Measurements from ENCODE around the gene GPR3. TPM values are rescaled to one million over a fixed set of nuclear protein-coding genes. Genes with fewer than 3 reads are reported as not detected.

The GPR3 gene
- total and polyA plus RNA-seq, 11 donors = 0.11 to 3.7 (median 0.53) TPM; not detected in 1

GRCh38 chr1:27414091-27414490 lies 21.7 kb downstream of the GPR3 start:
- no peak overlapping the region for H3K4me3 ChIP-seq
- no peak for ATAC-seq
- WGBS, 4 donors = 89 to 93% (median 90%) methylated on average over 1 of the region's 1 CpG

GRCh38 chr1:27416387-27417111 lies 24.1 kb downstream of the GPR3 start:
- no peaks in the 10 kb centered on the region for H3K9me3 ChIP-seq
- ATAC-seq = peak in 3 of 4 donors; percentile 35 to 50 (median 40)
- DNase-seq = peak in 1 of 5 donors; percentile 47
- intact Hi-C loops (cut with DNase I) = loop anchor here in 4 of 10 donors (5.0 kb wide), 3 partner anchors 71 to 191 kb away; partner anchors contain the start of gene AHDC1 (in 1 of the 4)
- TF ChIP-seq POLR2A (IDR thresholded peaks at IDR 0.05) = no peak
- peak; percentile 51 to 73 (median 66) for TF ChIP-seq CTCF (IDR thresholded peaks at IDR 0.05)
- H3K4me1 ChIP-seq = peaks cover 3 to 67% (median 56%) of the 10 kb centered on the region in 12 donors
- no peak overlapping the region for H3K4me3 ChIP-seq
- no peaks in the 10 kb centered on the region for H3K27me3 ChIP-seq
- H3K36me3 ChIP-seq = peaks cover 0 to 82% (median 73%) of the 10 kb centered on the region in 9 donors
- H3K27ac ChIP-seq = peak overlapping the region in 7 of 12 donors; percentile 20 to 86 (median 75)
- 60 to 71% (median 69%) methylated on average over 3 of the region's 3 CpGs for WGBS, 4 donors

More at GRCh38 chr1:27414091-27414490, 21.7 kb downstream of the GPR3 start:
- H3K9me3 ChIP-seq = no peaks in the 10 kb centered on the region
- no peaks in the 10 kb centered on the region for H3K27me3 ChIP-seq
- TF ChIP-seq POLR2A (IDR thresholded peaks at IDR 0.05) (no peak), CTCF (IDR thresholded peaks at IDR 0.05) (no peak)
- H3K4me1 ChIP-seq = peaks cover 3 to 55% (median 41%) of the 10 kb centered on the region in 12 donors
- peaks cover 0 to 100% (median 98%) of the 10 kb centered on the region in 9 donors for H3K36me3 ChIP-seq
- peak overlapping the region in 4 of 12 donors; percentile 11 to 64 (median 26) for H3K27ac ChIP-seq
- no peak for DNase-seq
- intact Hi-C loops (cut with DNase I) = loop anchor here in 1 of 10 donors (5.0 kb wide), 1 partner anchor 248 kb away; no protein-coding TSS in a partner anchor

GRCh38 chr1:27417713-27418112 lies 25.3 kb downstream of the GPR3 start:
- H3K27me3 ChIP-seq = no peaks in the 10 kb centered on the region
- TF ChIP-seq POLR2A (IDR thresholded peaks at IDR 0.05) = no peak
- TF ChIP-seq CTCF (IDR thresholded peaks at IDR 0.05) = no peak
- DNase-seq (no peak), ATAC-seq (no peak)
- H3K9me3 ChIP-seq = no peaks in the 10 kb centered on the region
- H3K4me1 ChIP-seq = peaks cover 3 to 77% (median 57%) of the 10 kb centered on the region in 12 donors
- peaks cover 0 to 73% (median 62%) of the 10 kb centered on the region in 9 donors for H3K36me3 ChIP-seq
- no peak overlapping the region for H3K4me3 ChIP-seq
- 68 to 79% (median 73%) methylated on average over 3 of the region's 3 CpGs for WGBS, 4 donors
- intact Hi-C loops (cut with DNase I) = loop anchor here in 4 of 10 donors (5.0 kb wide), 3 partner anchors 70 to 190 kb away; partner anchors contain the start of gene AHDC1 (in 1 of the 4)
- peak overlapping the region; percentile 8 to 89 (median 74) for H3K27ac ChIP-seq
